GM12891 (cell line): ENCODE measurements around the gene FBXO8.

Source experiments
- PAX5 ChIP-seq: IDR thresholded peaks from 2 replicates; pipeline ENCODE4 v1.6.1; 2011; ENCODE audit warnings: low read length, moderate library complexity, mild to moderate bottlenecking; ENCODE audit not compliant: insufficient read depth, severe bottlenecking
- POLR2A ChIP-seq: IDR thresholded peaks from 2 replicates; pipeline ENCODE4 v1.6.1; 2011; ENCODE audit warnings: low read depth, low read length, control low read depth
- POLR2AphosphoS5 ChIP-seq: IDR thresholded peaks from 2 replicates; pipeline ENCODE4 v1.6.1; 2011; ENCODE audit warnings: low read depth, low read length, control low read depth
- SPI1 ChIP-seq: IDR thresholded peaks from 2 replicates; pipeline ENCODE4 v1.6.1; 2011; ENCODE audit warnings: low read depth, low read length, control low read depth
- TAF1 ChIP-seq: IDR thresholded peaks from 2 replicates; pipeline ENCODE4 v1.6.1; 2011; ENCODE audit warnings: low read depth, low read length, control low read depth

DNA sequence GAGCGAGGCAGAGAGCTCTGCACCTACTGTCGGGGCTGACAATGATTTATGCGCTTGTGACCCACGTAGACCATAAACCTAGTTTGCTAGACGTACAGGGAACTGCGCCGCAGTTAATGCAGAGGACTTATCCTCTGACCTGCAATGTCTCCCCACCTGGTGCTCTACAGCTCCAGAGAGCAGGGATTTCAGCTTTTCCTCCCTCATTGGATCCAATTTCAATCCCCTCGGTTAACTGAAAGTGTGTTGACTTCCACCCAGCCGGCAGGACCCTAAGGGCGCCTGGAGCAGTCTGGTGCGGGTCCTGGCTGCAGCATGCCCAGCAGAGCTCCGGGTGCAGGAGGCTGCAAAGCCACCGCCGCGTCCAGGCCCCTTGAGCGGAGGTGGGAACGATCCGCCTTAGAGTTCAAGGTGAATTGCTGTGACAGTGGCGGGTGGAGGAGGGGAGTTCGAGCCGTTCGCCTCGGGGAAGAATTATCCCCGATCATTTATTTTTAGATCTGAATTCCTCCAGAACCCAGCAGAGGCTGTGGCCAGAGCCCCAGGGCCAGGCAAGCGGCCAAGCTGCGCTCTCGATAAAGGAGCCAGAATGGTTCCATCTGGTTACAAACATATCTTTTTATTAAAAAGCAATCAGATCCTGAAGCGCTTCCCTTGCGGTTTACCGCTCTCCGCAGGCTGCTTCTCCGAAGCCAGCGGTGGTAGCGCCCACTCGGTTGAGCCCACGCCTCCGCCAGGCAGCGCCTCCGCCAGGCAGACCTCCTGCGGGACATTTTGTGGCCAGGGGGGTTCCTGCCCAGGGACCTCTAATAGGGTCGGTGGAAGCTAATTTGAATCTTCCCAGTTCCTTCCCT lies 66.0 kb downstream of the FBXO8 start:
- TF ChIP-seq POLR2AphosphoS5: no peak
- TF ChIP-seq POLR2A: no peak
- no peak for TF ChIP-seq SPI1
- TF ChIP-seq TAF1: no peak
- no peak for TF ChIP-seq PAX5
